A673 (cell line): ENCODE results near the gene NCOA6.

ENCODE experiments used
- EZH2 ChIP-seq: fragments of 200-600 bp; sonication (generic); IDR thresholded peaks from 2 replicates; pipeline ENCODE4 v1.6.1; 2017; ENCODE audit warnings: borderline replicate concordance, low read depth, mild to moderate bottlenecking, mixed read lengths, antibody characterized with exemption, low read length; ENCODE audit not compliant: poor library complexity, severe bottlenecking
- TF ChIP-seq, protein P1 (sequence below): fragments of 300-800, 200-600 bp; sonication (generic); conservative IDR thresholded peaks from 2 replicates; pipeline ENCODE4 v1.5.1; 2017; ENCODE audit warnings: low read depth, mild to moderate bottlenecking, antibody characterized with exemption, low read length, moderate library complexity, mixed read lengths

- TF ChIP-seq, protein P1, sequence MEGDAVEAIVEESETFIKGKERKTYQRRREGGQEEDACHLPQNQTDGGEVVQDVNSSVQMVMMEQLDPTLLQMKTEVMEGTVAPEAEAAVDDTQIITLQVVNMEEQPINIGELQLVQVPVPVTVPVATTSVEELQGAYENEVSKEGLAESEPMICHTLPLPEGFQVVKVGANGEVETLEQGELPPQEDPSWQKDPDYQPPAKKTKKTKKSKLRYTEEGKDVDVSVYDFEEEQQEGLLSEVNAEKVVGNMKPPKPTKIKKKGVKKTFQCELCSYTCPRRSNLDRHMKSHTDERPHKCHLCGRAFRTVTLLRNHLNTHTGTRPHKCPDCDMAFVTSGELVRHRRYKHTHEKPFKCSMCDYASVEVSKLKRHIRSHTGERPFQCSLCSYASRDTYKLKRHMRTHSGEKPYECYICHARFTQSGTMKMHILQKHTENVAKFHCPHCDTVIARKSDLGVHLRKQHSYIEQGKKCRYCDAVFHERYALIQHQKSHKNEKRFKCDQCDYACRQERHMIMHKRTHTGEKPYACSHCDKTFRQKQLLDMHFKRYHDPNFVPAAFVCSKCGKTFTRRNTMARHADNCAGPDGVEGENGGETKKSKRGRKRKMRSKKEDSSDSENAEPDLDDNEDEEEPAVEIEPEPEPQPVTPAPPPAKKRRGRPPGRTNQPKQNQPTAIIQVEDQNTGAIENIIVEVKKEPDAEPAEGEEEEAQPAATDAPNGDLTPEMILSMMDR: no peak
- TF ChIP-seq EZH2: no peak
Measured at GRCh38 chr20:34792687-34793363, 32.6 kb downstream of the NCOA6 start.
